Measurements from ENCODE around the gene CCDC142. TPM values are rescaled to one million over a fixed set of nuclear protein-coding genes. Genes with fewer than 3 reads are reported as not detected.
A peak's percentile ranks its signal among the peaks of the same experiment; 100 is the strongest.
"Not testable (repeated sequence)": the region's sequence is repeated elsewhere in the genome, so short reads cannot be mapped to it uniquely, and the experiment has no call there.

Gene CCDC142
- total RNA-seq, 2 experiments from 2014 or later, result 36.8 to 37.1 TPM

- H3K36me3 Mint-ChIP-seq, result no peaks in the 10 kb centered on the region
- H3K9me3 Mint-ChIP-seq, result no peaks in the 10 kb centered on the region
- DNase-seq, result no peak
- H3K4me1 Mint-ChIP-seq, result peaks cover 13% of the 10 kb centered on the region
- POLR2A ChIA-PET, result no interaction called here
- H3K4me3 Mint-ChIP-seq, result no peak overlapping the region
- peaks cover 27% of the 10 kb centered on the region for H3K27me3 Mint-ChIP-seq
- no peak for ATAC-seq (ENCODE audit: low read depth)
- no peak overlapping the region for H3K27ac Mint-ChIP-seq
These were observed 34.0 kb downstream of the CCDC142 start for GRCh38 chr2:74448771-74449170.

GRCh38 chr2:74447230-74447999 is 35.4 kb downstream of the CCDC142 start:
- H3K4me3 Mint-ChIP-seq, result no peak overlapping the region
- peaks cover 3% of the 10 kb centered on the region for H3K4me1 Mint-ChIP-seq
- H3K27ac Mint-ChIP-seq, result no peak overlapping the region
- peaks cover 38% of the 10 kb centered on the region for H3K27me3 Mint-ChIP-seq
- DNase-seq (no peak), ATAC-seq (ENCODE audit: low read depth) (no peak)
- POLR2A ChIA-PET, result interaction anchor here (0.7 kb wide), 1 partner anchor 10 kb away, joined by 3 read pairs; no protein-coding TSS in a partner anchor
- no peaks in the 10 kb centered on the region for H3K9me3 Mint-ChIP-seq
- H3K36me3 Mint-ChIP-seq, result no peaks in the 10 kb centered on the region

- ATAC-seq (ENCODE audit: low read depth) (no peak), DNase-seq (no peak)
- POLR2A ChIA-PET, result interaction anchor here (0.6 to 0.7 kb wide), 2 partner anchors 9 to 14 kb away, joined by 3 read pairs; no protein-coding TSS in a partner anchor
- H3K27ac Mint-ChIP-seq, result no peak overlapping the region
- no peaks in the 10 kb centered on the region for H3K9me3 Mint-ChIP-seq
- peaks cover 56% of the 10 kb centered on the region for H3K27me3 Mint-ChIP-seq
- peaks cover 1% of the 10 kb centered on the region for H3K36me3 Mint-ChIP-seq
- H3K4me3 Mint-ChIP-seq, result no peak overlapping the region
- H3K4me1 Mint-ChIP-seq, result peaks cover 3% of the 10 kb centered on the region
These were observed 38.1 kb downstream of the CCDC142 start for GRCh38 chr2:74444498-74445318.

GRCh38 chr2:74442483-74443297 is 40.1 kb downstream of the CCDC142 start:
- not testable (repeated sequence) for ATAC-seq (ENCODE audit: low read depth); H3K4me1 Mint-ChIP-seq; H3K27ac Mint-ChIP-seq; H3K36me3 Mint-ChIP-seq; H3K9me3 Mint-ChIP-seq; DNase-seq
- peak overlapping the region; percentile 78 for H3K4me3 Mint-ChIP-seq
- POLR2A ChIA-PET, result interaction anchor here (0.9 to 1.2 kb wide), 2 partner anchors 14 to 21 kb away, joined by 3 read pairs; no protein-coding TSS in a partner anchor
- H3K27me3 Mint-ChIP-seq, result peaks cover 66% of the 10 kb centered on the region

- ATAC-seq (ENCODE audit: low read depth) (peak; percentile 51), DNase-seq (peak; percentile 56)
- Mint-ChIP-seq H3K27ac (no peak within 1 kb of the TSS), H3K4me1 (peaks cover 7% of the 10 kb centered on the region), H3K36me3 (peaks cover 1% of the 10 kb centered on the region), H3K4me3 (peak within 1 kb of the TSS; percentile 78), H3K27me3 (peaks cover 66% of the 10 kb centered on the region), H3K9me3 (no peaks in the 10 kb centered on the region)
- POLR2A ChIA-PET, result interaction anchor here (0.8 to 1.2 kb wide), 3 partner anchors 13 to 20 kb away, joined by 3 to 5 read pairs (median 3); partner anchors contain the start of gene INO80B
These were observed 40.9 kb downstream of the CCDC142 start, which contains the start of gene RTKN for GRCh38 chr2:74441690-74442482. Gene RTKN, minus strand, starts transcription at chr2:74441937. Its CDS starts 121 bp downstream, at chr2:74441816.

GRCh38 chr2:74441170-74441689 is 41.6 kb downstream of the CCDC142 start:
- DNase-seq, result no peak
- Mint-ChIP-seq H3K36me3 (peaks cover 1% of the 10 kb centered on the region), H3K9me3 (no peaks in the 10 kb centered on the region), H3K4me1 (peaks cover 7% of the 10 kb centered on the region), H3K4me3 (peak overlapping the region; percentile 78), H3K27me3 (peaks cover 61% of the 10 kb centered on the region), H3K27ac (no peak overlapping the region)
- ATAC-seq (ENCODE audit: low read depth), result no peak
- POLR2A ChIA-PET, result interaction anchor here (0.6 to 0.9 kb wide), 3 partner anchors 13 to 19 kb away, joined by 3 to 5 read pairs (median 4); partner anchors contain the start of genes INO80B and WBP1

GRCh38 chr2:74440378-74441169 is 42.2 kb downstream of the CCDC142 start:
- H3K9me3 Mint-ChIP-seq, result no peaks in the 10 kb centered on the region
- H3K4me3 Mint-ChIP-seq, result peak overlapping the region; percentile 64
- ATAC-seq (ENCODE audit: low read depth), result peak; percentile 82
- DNase-seq, result peak; percentile 61
- peaks cover 57% of the 10 kb centered on the region for H3K27me3 Mint-ChIP-seq
- peaks cover 7% of the 10 kb centered on the region for H3K4me1 Mint-ChIP-seq
- H3K36me3 Mint-ChIP-seq, result peaks cover 1% of the 10 kb centered on the region
- H3K27ac Mint-ChIP-seq, result no peak overlapping the region
- POLR2A ChIA-PET, result interaction anchor here (0.6 to 1.2 kb wide), 6 partner anchors 12 to 20 kb away, joined by 3 to 5 read pairs (median 4); partner anchors contain the start of genes INO80B and WBP1

GRCh38 chr2:74439803-74440377 is 42.9 kb downstream of the CCDC142 start:
- Mint-ChIP-seq H3K4me1 (peaks cover 7% of the 10 kb centered on the region), H3K4me3 (no peak overlapping the region), H3K27me3 (peaks cover 51% of the 10 kb centered on the region), H3K36me3 (peaks cover 1% of the 10 kb centered on the region), H3K27ac (no peak overlapping the region), H3K9me3 (no peaks in the 10 kb centered on the region)
- ATAC-seq (ENCODE audit: low read depth), result no peak
- POLR2A ChIA-PET, result interaction anchor here (0.8 to 1.6 kb wide), 4 partner anchors 12 to 19 kb away, joined by 3 to 5 read pairs (median 4); partner anchors contain the start of genes C2orf81 and WDR54
- DNase-seq, result no peak

GRCh38 chr2:74439373-74439772 is 43.4 kb downstream of the CCDC142 start:
- Mint-ChIP-seq H3K9me3 (no peaks in the 10 kb centered on the region), H3K27ac (no peak overlapping the region), H3K4me3 (no peak overlapping the region), H3K4me1 (peaks cover 7% of the 10 kb centered on the region), H3K27me3 (peaks cover 48% of the 10 kb centered on the region), H3K36me3 (peaks cover 1% of the 10 kb centered on the region)
- ATAC-seq (ENCODE audit: low read depth) (no peak), DNase-seq (no peak)
- POLR2A ChIA-PET, result interaction anchor here (1.6 kb wide), 1 partner anchor 18 kb away, joined by 5 read pairs; the partner anchor contains the start of genes C2orf81 and WDR54

GRCh38 chr2:74438248-74438647 is 44.5 kb downstream of the CCDC142 start:
- Mint-ChIP-seq H3K27me3 (peaks cover 39% of the 10 kb centered on the region), H3K4me3 (no peak overlapping the region), H3K9me3 (no peaks in the 10 kb centered on the region), H3K4me1 (peaks cover 5% of the 10 kb centered on the region), H3K27ac (no peak overlapping the region), H3K36me3 (peaks cover 1% of the 10 kb centered on the region)
- POLR2A ChIA-PET, result interaction anchor here (1.6 kb wide), 1 partner anchor 17 kb away, joined by 5 read pairs; the partner anchor contains the start of genes C2orf81 and WDR54
- DNase-seq (no peak), ATAC-seq (ENCODE audit: low read depth) (no peak)

Data from activated naive CD8-positive, alpha-beta T cell treated with anti-CD3 and anti-CD28 coated beads, Interleukin-2, amount 10 ng/mL, durations not matched to agents 7 days and 5 days (primary cell).